ENCODE measurements around the gene UCN. TPM values are rescaled to one million over a fixed set of nuclear protein-coding genes. Genes with fewer than 3 reads are reported as not detected.

The UCN gene
- total RNA-seq, 2 donors from 2014 or later: 0.59 to 0.75 TPM

DNA sequence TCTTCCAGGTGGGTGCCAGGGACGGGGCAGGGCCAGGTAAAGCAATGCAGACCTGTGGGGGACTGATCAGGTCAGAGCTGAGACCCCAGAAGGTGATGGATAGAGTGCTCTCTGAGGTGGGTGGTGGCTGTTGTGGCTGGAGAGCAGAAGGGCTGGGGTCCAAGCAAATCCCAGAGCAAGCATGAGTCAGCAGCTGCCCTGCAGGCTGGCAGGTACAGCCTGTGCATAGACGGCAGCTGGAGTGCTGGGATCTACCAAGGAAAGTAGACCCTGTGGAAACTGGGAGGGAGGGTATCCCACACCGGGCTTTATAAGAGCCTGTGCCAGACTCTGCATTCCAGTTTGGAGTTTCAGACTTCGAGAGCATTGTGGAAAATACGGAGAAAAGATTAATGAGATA lies 25.4 kb downstream of the UCN start:
- Histone ChIP-seq H3K27me3 (ENCODE audit: control insufficient read depth, insufficient read depth, low read length, poor library complexity, severe bottlenecking) (no peaks in the 10 kb centered on the region), H3K4me1 (ENCODE audit: control insufficient read depth, insufficient read depth, low read length) (peaks cover 16% of the 10 kb centered on the region), H3K36me3 (ENCODE audit: control insufficient read depth, insufficient read depth, low read length) (no peaks in the 10 kb centered on the region), H3K9me3 (ENCODE audit: control insufficient read depth, low read length) (no peaks in the 10 kb centered on the region), H3K4me3 (ENCODE audit: low read length) (no peak overlapping the region), H3K9ac (ENCODE audit: extremely low read depth, low read length, poor library complexity, severe bottlenecking) (no peak overlapping the region), H3K27ac (ENCODE audit: low read depth, low read length) (no peak overlapping the region)
- DNase-seq: peak; percentile 77
- WGBS, 2 experiments (ENCODE audit: insufficient coverage in 1 of 2, insufficient read length in 1 of 2): 52 to 60% methylated on average over 5 of the region's 5 CpGs
- peaks cover 10% of the 10 kb centered on the region for H3K27me3 Mint-ChIP-seq (ENCODE audit: insufficient read depth)
- no peaks in the 10 kb centered on the region for H3K9me3 Mint-ChIP-seq
- H3K4me3 Mint-ChIP-seq: peak overlapping the region; percentile 38
- peak overlapping the region; percentile 90 for H3K27ac Mint-ChIP-seq
- peaks cover 19% of the 10 kb centered on the region for H3K4me1 Mint-ChIP-seq
- TF ChIP-seq, protein P1, sequence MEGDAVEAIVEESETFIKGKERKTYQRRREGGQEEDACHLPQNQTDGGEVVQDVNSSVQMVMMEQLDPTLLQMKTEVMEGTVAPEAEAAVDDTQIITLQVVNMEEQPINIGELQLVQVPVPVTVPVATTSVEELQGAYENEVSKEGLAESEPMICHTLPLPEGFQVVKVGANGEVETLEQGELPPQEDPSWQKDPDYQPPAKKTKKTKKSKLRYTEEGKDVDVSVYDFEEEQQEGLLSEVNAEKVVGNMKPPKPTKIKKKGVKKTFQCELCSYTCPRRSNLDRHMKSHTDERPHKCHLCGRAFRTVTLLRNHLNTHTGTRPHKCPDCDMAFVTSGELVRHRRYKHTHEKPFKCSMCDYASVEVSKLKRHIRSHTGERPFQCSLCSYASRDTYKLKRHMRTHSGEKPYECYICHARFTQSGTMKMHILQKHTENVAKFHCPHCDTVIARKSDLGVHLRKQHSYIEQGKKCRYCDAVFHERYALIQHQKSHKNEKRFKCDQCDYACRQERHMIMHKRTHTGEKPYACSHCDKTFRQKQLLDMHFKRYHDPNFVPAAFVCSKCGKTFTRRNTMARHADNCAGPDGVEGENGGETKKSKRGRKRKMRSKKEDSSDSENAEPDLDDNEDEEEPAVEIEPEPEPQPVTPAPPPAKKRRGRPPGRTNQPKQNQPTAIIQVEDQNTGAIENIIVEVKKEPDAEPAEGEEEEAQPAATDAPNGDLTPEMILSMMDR (conservative IDR thresholded peaks at IDR 0.05): no peak
- H3K36me3 Mint-ChIP-seq (ENCODE audit: low read depth): no peaks in the 10 kb centered on the region

DNA sequence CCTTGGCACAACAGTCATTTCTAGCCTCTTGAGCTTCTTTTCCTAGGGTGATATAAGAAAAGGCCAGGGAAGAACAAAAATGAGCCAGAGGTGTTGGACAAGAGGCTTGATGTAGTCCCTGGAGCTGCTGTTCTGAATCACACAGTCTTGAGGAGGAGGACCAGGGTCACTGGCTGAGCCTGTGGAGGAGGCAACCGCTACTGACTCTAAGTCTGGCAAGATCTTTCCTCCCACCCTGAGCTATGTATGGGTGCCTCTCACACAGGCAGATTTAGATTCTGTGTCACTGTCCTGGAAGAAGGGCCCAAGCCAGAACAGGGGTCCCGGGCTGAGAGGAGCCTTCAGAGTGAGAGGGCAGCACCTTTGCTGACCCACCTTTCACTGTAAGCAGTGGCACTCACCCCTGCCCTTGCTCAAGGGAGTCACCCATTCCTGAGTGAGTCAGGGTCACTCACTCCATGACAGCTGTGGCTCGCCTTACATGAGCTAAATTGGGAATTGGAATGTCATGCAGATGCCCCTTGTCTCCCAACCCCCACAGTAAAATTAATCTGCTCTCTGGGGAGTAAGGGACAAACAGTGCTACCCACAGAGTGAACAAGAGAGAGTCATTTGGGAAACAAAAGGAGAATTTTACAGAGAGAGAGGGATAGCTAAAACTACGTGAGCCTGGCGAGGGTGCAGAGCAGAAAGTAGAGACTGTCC lies 26.2 kb downstream of the UCN start, which contains the start of gene TRIM54:
Gene TRIM54, plus strand, starts transcription at position 575 of the 705 bp plus-strand sequence. CDS start 303 bp downstream, outside the sequence.
- H3K27ac ChIP-seq (ENCODE audit: low read depth, low read length): no peak within 1 kb of the TSS
- H3K9ac ChIP-seq (ENCODE audit: extremely low read depth, low read length, poor library complexity, severe bottlenecking): no peak within 1 kb of the TSS
- peak within 1 kb of the TSS; percentile 38 for H3K4me3 Mint-ChIP-seq
- peaks cover 15% of the 10 kb centered on the region for H3K27me3 Mint-ChIP-seq (ENCODE audit: insufficient read depth)
- H3K4me1 Mint-ChIP-seq: peaks cover 19% of the 10 kb centered on the region
- H3K4me3 ChIP-seq (ENCODE audit: low read length): no peak within 1 kb of the TSS
- peak; percentile 70 for DNase-seq
- no peaks in the 10 kb centered on the region for H3K36me3 Mint-ChIP-seq (ENCODE audit: low read depth)
- H3K4me1 ChIP-seq (ENCODE audit: control insufficient read depth, insufficient read depth, low read length): peaks cover 16% of the 10 kb centered on the region
- H3K9me3 Mint-ChIP-seq: no peaks in the 10 kb centered on the region
- H3K27ac Mint-ChIP-seq: peak within 1 kb of the TSS; percentile 90
- no peaks in the 10 kb centered on the region for H3K27me3 ChIP-seq (ENCODE audit: control insufficient read depth, insufficient read depth, low read length, poor library complexity, severe bottlenecking)
- TF ChIP-seq, protein P1 (conservative IDR thresholded peaks at IDR 0.05): no peak
- WGBS, 2 experiments (ENCODE audit: insufficient coverage in 1 of 2, insufficient read length in 1 of 2): 54 to 73% methylated on average over 3 to 5 of the region's 5 CpGs
- H3K36me3 ChIP-seq (ENCODE audit: control insufficient read depth, insufficient read depth, low read length): no peaks in the 10 kb centered on the region
- no peaks in the 10 kb centered on the region for H3K9me3 ChIP-seq (ENCODE audit: control insufficient read depth, low read length)

DNA sequence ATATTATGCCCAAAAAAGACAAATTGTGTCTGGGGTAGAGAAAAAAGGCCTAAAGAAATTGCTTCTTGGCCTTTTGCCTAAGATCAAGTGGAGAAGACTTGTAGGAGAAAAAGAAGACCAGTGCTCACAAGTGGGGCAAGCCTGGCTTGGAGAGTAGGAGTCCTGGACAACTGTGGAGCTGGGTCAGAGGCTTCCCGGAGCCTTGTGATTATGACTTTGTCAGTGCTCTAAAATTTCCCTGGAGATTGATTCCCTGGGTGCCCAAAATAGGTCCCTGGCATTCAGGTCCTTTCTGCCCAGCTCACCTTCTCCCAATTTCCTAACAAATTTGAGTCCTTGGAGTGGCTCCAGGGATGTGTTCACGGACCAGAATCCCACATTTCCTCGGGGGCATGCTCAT lies 26.8 kb downstream of the UCN start:
- TF ChIP-seq, protein P1 (conservative IDR thresholded peaks at IDR 0.05): no peak
- Mint-ChIP-seq H3K4me3 (no peak overlapping the region), H3K4me1 (peaks cover 23% of the 10 kb centered on the region), H3K27ac (no peak overlapping the region), H3K36me3 (ENCODE audit: low read depth) (no peaks in the 10 kb centered on the region), H3K9me3 (no peaks in the 10 kb centered on the region), H3K27me3 (ENCODE audit: insufficient read depth) (peaks cover 18% of the 10 kb centered on the region)
- Histone ChIP-seq H3K9ac (ENCODE audit: extremely low read depth, low read length, poor library complexity, severe bottlenecking) (no peak overlapping the region), H3K4me1 (ENCODE audit: control insufficient read depth, insufficient read depth, low read length) (peaks cover 18% of the 10 kb centered on the region), H3K27ac (ENCODE audit: low read depth, low read length) (no peak overlapping the region), H3K9me3 (ENCODE audit: control insufficient read depth, low read length) (no peaks in the 10 kb centered on the region), H3K27me3 (ENCODE audit: control insufficient read depth, insufficient read depth, low read length, poor library complexity, severe bottlenecking) (no peaks in the 10 kb centered on the region), H3K4me3 (ENCODE audit: low read length) (no peak overlapping the region), H3K36me3 (ENCODE audit: control insufficient read depth, insufficient read depth, low read length) (no peaks in the 10 kb centered on the region)
- no peak for DNase-seq
- 95 to 100% methylated on average over 2 to 3 of the region's 3 CpGs for WGBS, 2 experiments (ENCODE audit: insufficient coverage in 1 of 2, insufficient read length in 1 of 2)
